Uterus (tissue), 2 donors: ENCODE results near the gene ADAP1.

ENCODE experiments used
- CTCF ChIP-seq, 4 experiments: fragments of 200-600 bp in 2 of 4; fragments of 450-650 bp in 2 of 4; sonication (generic) in 2 of 4; IDR thresholded peaks; one replicate each; pipeline ENCODE4 v1.5.1; 2016 to 2019; ENCODE audit warnings: antibody characterized with exemption in 4 of 4, mild to moderate bottlenecking in 2 of 4, moderate library complexity in 1 of 4
- POLR2A ChIP-seq, 2 donors: fragments of 450-650 bp; IDR thresholded peaks; one replicate each; pipeline ENCODE4 v1.6.1; 2016; ENCODE audit warnings: antibody characterized with exemption in 2 of 2, mild to moderate bottlenecking in 1 of 2, moderate library complexity in 1 of 2

GRCh38 chr7:868189-868486 lies 86.3 kb downstream of the ADAP1 start:
- TF ChIP-seq CTCF (IDR thresholded peaks at IDR 0.05) (no peak), POLR2A (IDR thresholded peaks at IDR 0.05) (no peak)
